Stimulated activated CD8-positive, alpha-beta memory T cell treated with anti-CD3 and anti-CD28 coated beads, Interleukin-4, amount 100 ng/mL, for 24 hours (primary cell): Measurements from ENCODE around the gene TSTD1.
"Not testable (repeated sequence)": the region's sequence is repeated elsewhere in the genome, so short reads cannot be mapped to it uniquely, and the experiment has no call there.

Source experiments
- DNase-seq: peaks from one replicate; pipeline ENCODE4 v3.0.0-alpha.2; 2020; ENCODE audit warnings: low read depth

The TSTD1 gene

DNA sequence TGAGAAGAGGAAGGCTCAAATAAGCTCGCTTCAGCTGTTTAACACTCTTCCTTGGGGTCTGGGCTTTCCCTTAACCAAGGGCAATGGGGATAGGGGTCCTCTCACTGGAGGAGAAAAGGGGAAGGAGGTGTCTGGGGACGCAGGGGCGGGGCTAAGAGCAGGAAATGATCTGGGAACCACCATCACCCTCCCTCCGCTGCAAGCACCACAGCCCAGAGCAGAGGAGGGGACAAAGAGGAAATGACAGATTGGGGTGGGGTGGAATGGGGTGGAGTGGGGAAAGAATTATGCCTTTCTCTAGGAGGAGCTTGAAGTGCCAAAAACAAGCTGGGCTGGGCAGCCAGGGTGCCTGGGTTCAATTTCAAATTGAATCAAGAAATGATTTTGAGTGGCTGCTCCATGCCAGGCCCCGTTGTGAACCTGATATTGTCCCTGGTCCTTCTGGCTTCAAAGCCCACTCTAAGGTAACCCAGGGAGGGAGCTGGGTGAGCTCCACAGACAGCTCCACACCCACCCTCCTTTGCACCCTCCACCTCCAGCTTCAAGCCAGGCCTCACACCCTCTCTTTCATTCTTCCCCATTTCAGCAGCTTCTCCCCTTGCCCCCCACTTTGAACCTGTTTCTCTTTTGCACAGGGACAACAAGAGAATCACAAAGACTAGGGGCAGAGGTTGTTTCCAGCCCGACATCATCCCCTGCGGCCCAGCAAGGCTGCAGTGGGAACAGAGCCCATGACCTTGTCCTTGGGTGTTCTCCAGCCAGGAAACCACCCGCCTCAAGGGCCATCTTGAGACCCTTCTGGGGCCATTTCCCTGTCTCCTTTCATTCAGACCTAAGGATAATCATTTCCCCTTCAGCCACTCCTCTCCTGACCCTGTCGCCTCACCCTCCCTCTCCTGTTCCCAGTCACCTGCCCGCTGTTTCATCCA is 29.8 kb upstream of the TSTD1 start:
- peak; percentile 71 for DNase-seq

- DNase-seq: no peak
Observed at GRCh38 chr1:161066694-161067093, 27.9 kb upstream of the TSTD1 start.

DNA sequence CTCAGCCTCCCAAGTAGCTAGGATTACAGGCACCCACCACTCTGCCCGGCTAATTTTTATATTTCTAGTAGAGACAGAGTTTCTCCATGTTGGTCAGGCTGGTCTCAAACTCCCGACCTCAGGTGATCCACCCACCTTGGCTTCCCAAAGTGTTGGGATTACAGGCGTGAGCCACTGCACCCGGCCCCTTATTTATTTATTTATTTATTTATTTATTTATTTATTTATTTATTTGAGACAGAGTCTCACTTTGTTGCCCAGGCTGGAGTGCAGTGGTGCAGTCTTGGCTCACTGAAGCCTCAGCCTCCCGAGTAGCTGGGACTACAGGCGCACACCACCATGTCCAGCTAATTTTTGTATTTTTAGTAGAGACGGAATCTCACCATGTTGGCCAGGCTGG is 26.9 kb upstream of the TSTD1 start:
- not testable (repeated sequence) for DNase-seq

GRCh38 chr1:161063936-161064335 is 25.2 kb upstream of the TSTD1 start:
- DNase-seq: not testable (repeated sequence)

DNA sequence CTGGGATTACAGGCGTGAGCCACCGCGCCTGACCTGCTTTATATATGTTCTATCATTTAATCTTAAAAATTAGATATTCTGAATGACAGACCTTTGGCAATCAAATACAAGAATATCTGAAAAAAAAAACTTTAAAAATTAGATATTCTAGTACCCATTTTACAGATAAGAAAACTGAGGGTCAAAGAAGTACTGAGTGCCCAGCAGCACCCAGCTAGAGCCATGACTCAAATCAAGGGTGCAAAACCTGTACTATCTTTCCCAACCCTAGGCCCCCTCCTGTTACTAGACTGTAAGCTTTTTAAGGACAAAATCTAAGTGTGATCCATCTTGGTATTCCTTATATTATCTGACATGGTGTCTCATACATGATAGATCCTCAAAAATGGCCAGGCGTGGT is 22.7 kb upstream of the TSTD1 start:
- DNase-seq: no peak

- DNase-seq: no peak
Observed at GRCh38 chr1:161059293-161059692, 20.5 kb upstream of the TSTD1 start.

DNA sequence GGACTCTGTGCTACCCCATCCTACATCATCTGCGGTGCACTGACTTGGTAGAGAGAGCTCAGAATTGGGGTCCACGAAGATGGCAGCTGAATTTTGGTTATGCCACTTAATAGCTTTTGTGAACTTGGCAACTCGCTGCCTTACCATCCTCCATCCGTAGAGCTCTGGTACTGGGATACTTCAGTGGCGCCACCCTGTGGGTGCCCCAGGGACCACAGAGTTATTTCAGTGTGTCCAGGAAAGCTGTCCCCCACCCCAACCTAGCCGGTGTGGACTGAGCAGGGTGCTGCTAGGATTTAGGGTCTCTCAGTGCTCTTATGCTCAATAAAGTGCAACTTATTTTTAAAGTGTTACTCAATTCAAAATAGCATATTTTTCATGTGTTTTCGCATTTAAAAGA is 16.0 kb upstream of the TSTD1 start:
- no peak for DNase-seq

GRCh38 chr1:161054232-161054631 is 15.5 kb upstream of the TSTD1 start:
- DNase-seq: no peak

- DNase-seq: no peak
Observed at GRCh38 chr1:161052899-161053298, 14.1 kb upstream of the TSTD1 start.

GRCh38 chr1:161051219-161051618 is 12.5 kb upstream of the TSTD1 start:
- DNase-seq: no peak

DNA sequence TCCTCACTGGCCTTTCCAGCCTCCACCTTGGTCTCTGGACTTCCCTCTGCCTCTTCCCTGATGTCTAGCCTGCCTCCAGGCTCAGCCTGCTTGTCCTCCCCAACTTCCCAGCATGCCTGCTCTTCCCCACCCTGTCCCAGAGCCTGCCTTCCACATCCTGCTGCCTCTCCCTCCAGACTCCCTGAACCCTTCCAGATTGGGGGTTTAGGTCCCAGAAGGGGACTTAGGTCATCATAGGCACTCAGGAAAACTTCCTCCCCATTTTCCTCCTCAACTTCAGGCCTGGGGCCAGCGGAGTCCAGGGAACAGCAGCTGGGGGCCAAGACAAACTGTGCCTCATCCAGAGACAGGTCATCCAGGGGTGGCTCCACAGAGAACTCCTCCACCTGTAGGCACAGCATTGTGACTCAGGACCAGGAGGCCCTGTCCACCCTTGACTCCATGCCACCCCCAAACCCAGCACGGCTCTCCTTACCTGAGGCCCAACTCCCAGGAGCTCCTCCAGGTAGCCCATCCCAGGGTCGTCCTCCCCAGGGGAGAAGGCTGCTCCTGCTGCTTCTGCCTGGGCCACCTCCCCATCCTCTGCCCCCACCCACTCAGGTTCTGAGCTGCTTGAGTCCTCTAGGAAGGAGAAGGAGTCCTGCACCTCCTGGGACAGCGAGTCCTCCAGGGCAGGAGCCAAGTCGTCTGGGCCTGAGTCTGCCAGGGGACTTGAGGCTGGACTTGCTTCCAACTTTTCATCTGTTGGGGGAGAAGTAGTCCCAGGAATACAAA is 10.4 kb upstream of the TSTD1 start:
- no peak for DNase-seq

DNA sequence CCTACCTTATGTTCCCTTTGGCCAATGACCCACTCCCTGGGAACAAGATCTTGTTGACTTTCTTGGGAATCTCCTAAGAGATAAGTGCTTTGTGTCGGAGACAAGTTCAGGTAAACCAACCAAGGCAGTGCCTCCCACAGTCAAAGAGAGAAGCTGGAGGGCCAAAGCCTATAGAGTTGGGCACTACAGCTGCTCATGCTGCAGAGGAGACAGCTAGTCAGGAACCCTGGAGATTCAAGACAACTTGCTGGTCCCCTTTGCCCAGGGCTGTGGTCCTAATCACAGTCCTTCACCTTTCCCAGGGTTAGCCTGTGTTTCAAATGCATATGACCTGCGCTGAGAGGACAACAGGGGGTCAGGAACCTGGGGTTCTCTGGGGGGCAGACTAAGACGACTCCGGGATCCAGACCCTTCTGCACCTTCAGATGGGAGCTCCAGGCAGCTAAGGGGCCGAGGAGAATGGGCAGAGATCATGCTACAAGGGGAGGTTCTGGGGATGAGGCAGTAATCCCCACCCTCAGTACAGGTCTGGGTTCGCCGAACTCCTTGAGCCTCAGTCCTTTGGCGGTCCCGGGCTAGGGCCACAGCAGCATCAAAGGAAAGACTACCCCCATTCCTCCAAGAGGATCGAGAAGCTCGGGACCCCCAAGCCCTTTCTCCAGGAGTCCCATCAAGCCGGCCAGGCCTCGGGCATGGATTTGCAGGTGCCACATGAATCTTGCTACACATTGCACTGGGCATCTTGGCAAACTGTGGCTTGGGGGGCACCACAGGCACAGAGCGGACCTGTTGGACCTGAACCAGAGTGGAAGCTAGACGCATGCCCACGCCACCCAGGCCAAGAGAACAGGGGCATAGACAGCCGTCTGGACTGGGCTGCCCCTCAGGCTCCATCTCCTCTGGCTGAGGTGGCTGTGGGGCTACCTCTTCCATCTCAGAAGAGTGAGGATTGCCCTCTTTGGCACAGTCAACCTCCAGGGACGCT is 9.0 kb upstream of the TSTD1 start:
- DNase-seq: no peak

DNA sequence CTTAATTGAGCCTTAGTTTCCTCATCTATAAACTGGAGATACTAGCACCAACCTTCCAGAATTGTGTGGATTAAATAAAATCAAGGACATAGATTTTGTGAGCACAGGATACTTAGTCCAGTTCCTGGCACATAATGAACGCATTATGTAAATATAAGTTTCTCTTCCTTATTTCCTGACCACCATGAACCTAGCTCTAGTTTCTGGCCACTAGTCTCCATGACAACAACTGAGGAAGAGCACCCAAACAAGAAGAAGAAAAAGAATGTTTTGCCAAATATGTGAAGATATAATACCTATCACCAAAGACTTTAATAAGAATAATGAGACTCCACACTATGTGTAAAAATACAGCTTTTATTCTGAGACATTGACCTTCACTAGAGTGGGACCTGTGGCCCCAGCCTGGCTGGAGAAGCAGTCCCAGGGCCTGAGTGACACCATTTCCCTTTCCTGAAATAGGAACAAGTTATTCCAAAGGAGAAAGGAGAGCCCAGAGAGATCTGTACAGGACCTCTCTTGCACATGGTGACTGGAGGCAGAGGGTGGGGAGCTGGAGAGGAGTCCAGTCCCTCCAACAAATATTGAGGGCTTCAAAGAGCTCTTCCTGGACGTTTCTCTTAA is 8.0 kb upstream of the TSTD1 start:
- DNase-seq: no peak

DNA sequence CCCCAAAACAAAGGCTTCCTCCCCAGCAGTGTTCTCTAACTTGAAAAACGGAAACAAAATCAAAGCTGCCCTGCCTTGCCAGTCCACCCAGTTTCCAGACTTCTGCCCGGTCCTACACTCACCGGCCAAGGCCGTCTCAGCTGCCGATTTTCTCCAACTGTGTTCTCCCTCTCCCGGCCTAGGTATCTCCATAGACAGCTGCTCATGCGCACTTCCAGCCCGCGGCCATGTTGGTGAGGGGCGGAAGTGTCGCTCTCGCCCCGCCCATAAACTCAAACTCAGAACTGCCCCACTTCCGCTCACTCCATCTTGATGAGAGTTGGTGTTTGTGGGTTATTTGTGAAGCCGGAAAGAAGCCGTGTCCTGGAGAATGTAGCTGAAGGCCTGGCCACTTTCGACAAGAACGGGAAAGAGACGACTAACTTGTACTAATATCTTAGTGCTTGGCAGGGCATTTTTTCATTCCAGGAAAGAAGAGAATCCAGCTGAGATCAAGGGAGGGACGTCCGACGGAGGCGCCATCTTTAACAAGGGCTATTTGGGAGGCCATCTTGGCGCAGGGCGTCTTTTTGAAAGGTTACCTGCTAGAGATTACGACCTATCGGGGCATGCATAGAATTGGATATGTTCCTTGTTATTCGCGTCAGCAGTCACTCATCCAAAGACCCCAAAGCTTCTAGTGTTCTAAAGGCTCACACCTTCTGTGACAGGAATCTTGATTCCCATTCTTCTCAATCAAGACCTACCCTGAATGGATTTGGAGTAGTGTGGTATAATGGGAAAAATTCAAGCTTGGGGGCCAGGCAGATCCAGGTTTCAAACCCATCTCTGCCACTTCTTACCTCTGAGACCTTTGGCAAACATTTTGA is 7.2 kb upstream of the TSTD1 start, which contains the start of gene USF1:
Gene USF1 (minus strand): TSS at position 242 of the 869 bp plus-strand sequence. CDS start 2,702 bp downstream, outside the sequence.
- peak; percentile 81 for DNase-seq

GRCh38 chr1:161044908-161045735 is 6.4 kb upstream of the TSTD1 start:
- DNase-seq: peak; percentile 40

DNA sequence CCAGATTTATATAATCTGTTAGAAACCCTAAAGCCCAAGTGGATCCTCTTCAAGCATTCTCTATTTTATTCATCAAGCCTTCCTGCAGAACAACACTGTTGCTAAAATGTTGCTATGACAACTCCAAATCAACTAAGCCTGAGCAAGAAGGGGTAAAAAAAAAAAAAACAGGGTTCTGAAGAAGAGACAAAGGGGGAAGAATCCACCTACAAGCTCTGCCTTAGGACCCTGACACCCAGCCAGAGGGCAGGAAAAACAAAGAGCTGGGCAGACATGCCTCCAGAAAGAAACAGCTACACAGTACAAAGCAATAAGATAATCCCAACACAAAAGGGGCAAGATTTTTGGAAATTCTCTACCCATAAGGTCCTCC is 5.8 kb upstream of the TSTD1 start:
- no peak for DNase-seq

DNA sequence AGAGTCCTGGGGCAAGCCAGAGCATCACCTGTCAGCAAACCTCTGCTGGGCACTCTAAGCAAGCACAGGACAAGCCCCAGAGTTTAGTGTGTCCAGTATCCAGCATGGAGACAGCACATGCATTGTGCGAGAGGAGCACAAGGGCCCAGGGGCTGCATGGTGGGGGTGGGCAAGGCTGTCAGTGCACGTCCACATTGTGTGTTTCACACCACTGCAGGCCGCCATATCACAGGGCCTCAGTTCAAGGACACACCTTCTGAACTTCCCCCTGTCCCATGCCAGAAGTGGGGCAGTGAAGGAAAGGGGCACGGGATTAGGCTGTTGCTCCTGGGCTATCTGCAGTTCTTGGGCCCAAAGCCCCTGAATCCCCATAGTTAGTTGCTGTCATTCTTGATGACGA is 782 bp upstream of the TSTD1 start:
- no peak for DNase-seq

GRCh38 chr1:161039154-161039545 is 386 bp upstream of the TSTD1 start:
- no peak for DNase-seq
